ENCODE data around the gene PUS1.
A peak's percentile ranks its signal among the peaks of the same experiment; 100 is the strongest.
"Not testable (repeated sequence)": the region's sequence is repeated elsewhere in the genome, so short reads cannot be mapped to it uniquely, and the experiment has no call there.

The PUS1 gene

DNA sequence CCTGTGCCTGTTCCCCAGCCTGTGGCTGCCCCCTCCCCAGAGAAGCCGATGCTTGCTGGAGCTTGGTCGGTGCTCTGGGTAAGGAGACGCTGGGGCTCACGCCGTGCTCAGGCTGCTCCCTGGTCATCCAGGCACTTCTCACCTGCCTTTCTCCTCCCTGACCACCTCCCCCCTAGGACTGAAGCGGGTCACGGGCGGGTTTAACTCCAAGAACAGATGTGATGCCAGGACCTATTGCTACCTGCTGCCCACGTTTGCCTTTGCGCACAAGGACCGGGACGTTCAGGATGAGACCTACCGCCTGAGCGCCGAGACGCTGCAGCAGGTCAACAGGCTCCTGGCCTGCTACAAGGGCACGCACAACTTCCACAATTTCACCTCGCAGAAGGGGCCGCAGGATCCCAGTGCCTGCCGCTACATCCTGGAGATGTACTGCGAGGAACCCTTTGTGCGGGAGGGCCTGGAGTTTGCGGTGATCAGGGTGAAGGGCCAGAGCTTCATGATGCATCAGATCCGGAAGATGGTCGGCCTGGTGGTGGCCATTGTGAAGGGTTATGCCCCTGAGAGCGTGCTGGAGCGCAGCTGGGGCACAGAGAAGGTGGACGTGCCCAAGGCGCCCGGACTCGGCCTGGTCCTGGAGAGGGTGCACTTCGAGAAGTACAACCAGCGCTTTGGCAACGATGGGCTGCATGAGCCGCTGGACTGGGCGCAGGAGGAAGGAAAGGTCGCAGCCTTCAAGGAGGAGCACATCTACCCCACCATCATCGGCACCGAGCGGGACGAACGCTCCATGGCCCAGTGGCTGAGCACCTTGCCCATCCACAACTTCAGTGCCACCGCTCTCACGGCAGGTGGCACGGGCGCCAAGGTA is 12.3 kb downstream of the PUS1 start:
- no peak for DNase-seq

- DNase-seq = no peak
Measured at GRCh38 chr12:131941987-131942341, 12.9 kb downstream of the PUS1 start.

GRCh38 chr12:131942671-131943070 is 13.6 kb downstream of the PUS1 start:
- no peak for DNase-seq

GRCh38 chr12:131943389-131943788 is 14.3 kb downstream of the PUS1 start:
- no peak for DNase-seq

GRCh38 chr12:131943876-131944275 is 14.8 kb downstream of the PUS1 start:
- DNase-seq = no peak

- no peak for DNase-seq
Measured at GRCh38 chr12:131944601-131945251, 15.7 kb downstream of the PUS1 start.

DNA sequence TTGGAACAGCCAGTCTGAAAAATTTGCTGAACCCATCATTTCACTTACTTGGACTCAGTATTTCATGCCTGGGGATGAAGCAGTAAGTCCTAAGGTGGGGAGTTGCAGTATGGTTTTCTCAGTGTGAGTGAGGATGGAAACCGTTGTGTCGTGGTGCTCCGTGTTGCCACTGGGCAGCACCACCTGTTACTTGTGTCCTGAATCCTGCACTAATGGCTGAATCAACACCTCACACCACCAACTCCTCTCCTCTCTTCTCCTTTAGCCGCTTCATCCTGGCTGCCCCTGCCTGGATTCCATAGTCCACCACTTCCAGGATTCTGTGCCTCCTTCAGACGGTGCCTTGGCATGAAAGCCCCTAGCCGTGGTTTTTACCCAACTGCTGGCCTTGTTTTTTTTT is 17.7 kb downstream of the PUS1 start:
- no peak for DNase-seq

GRCh38 chr12:131947482-131948027 is 18.5 kb downstream of the PUS1 start:
- DNase-seq = no peak

- DNase-seq = no peak
Measured at GRCh38 chr12:131948166-131948712, 19.2 kb downstream of the PUS1 start.

- not testable (repeated sequence) for DNase-seq
Measured at GRCh38 chr12:131948713-131949430, 19.8 kb downstream of the PUS1 start.

- DNase-seq = peak; percentile 80
Measured at GRCh38 chr12:131949431-131950181, 20.5 kb downstream of the PUS1 start, which contains the start of gene EP400. EP400 (plus strand) TSS chr12:131949942; CDS start chr12:131960620, 10,678 bp downstream.

DNA sequence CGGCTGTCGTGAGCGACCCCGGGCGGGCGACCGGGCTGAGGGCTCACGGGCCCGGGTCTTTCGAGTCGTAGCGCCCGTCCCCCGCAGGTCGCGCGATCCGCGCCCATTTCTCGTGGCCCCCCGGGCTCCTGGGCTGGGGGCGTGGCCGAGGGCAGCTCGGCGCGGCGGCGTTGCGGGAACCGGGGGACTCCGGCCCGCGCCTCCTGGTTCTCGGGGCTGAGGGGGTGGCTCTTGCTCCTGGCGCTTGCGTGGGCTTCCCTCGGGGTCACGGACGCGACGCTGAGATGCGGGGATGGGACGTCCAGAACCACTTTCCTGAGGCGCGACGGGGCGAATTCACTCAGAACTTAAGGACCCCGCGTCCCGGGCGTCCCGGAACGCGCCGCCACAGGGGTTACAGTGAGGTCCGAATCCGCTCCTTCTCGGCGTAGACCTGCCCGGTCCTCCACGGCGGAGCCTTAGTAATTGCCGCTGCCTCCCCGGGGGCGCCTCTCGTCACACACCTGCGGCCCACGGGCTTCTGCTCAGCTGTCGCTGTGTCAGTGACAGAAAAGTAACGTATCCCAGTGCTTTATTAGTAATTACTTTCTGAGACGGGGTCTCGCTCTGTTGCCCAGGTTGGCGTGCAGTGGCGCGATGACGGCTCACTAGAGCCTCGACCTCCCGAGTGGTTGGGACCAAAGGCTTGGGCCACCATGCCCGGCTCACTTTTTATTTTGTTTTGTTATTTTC is 21.3 kb downstream of the PUS1 start:
- no peak for DNase-seq

GRCh38 chr12:131953810-131954209 is 24.7 kb downstream of the PUS1 start:
- not testable (repeated sequence) for DNase-seq

- DNase-seq = not testable (repeated sequence)
Measured at GRCh38 chr12:131954460-131954859, 25.4 kb downstream of the PUS1 start.

- no peak for DNase-seq
Measured at GRCh38 chr12:131959116-131959515, 30.0 kb downstream of the PUS1 start.

DNA sequence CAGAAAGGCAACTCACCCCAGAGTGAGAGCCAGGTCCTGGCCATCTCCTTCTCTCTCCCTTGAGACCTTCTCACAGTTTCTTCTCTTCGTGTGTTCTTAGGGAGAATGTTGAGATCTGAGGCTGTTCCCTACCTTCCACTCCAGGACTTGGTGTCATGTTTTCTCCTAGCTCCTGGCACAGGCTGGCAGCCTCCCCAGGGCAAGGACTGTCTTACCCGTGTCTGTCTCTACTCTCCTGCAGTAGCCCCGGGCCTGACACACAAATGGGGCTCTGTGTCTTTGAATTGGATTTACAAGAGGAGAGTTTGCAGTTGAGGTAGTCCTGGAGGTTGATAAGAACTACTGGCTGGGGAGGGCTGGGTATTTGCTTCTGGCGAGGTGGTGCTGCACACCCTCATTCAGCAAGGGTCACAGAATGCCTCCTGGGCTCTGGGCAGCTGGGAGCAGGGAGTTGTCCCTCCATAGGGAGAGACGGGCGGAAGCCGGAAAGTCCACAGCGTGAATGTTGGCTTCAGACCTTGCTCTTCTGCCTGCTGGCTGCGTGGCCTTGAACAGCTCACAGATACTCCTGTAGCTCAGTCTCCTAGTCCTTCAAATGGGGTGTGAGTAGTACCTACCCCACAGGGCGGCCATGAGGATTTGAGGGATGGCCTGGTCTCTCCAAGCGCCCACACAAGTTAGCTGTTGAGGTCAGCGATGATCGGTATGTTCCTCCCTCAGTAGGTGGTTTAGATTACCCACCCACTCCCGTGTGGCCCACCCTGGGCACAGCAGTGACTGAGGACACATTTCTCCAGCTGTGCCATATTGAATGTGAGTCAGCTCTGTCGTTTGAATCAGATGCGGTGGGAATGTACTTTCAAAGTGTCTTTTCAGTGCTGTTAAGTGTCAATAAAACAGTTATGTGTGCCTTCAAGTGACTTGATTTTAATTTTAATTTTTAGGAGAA is 30.8 kb downstream of the PUS1 start:
- no peak for DNase-seq

- DNase-seq = not testable (repeated sequence)
Measured at GRCh38 chr12:131960590-131961325, 31.7 kb downstream of the PUS1 start.

DNA sequence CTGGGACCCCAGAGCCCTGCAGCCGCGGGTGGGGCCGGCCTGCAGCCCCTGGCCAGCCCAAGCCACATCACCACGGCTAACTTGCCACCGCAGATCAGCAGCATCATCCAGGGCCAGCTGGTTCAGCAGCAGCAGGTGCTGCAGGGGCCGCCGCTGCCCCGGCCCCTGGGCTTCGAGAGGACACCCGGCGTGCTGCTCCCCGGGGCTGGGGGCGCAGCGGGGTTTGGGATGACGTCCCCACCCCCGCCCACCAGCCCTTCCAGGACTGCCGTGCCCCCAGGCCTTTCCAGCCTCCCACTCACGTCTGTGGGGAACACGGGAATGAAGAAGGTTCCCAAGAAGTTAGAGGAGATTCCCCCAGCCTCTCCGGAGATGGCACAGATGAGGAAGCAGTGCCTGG is 32.3 kb downstream of the PUS1 start:
- DNase-seq = not testable (repeated sequence)

GRCh38 chr12:131962069-131962468 is 33.0 kb downstream of the PUS1 start:
- DNase-seq = no peak

DNA sequence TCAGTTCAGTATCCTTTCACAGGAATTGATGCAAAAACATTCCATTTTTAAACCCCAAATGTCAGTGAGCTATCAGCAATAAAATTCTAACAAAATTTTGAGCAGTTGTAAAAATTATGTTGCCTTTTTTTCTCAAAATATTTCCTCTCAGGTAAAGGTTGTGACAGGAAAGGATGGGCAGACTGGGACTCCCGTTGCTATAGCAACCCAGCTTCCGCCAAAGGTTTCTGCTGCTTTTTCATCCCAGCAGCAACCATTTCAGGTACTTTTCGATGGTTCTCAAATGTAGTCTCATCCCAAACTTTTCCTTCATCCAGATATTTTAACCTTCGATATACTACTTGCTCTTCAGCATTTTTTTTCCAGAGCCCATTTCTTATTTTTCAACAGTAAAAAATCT is 34.3 kb downstream of the PUS1 start:
- DNase-seq = no peak
